Body of pancreas (tissue), 4 donors: ENCODE data around the gene CACNA1G. TPM values are rescaled to one million over a fixed set of nuclear protein-coding genes. Genes with fewer than 3 reads are reported as not detected.

Source experiments
- ATAC-seq: fragments of 150-250 bp; one replicate; pipeline ENCODE4 v1.9.1; 2016
- DNase-seq, 4 donors: peaks; one replicate each; pipeline ENCODE4 v3.0.0-alpha.2; 2019
- H3K27ac ChIP-seq, 4 donors: fragments of 200-600 bp; sonication (generic); 1 replicate in 3 of 4; 2 replicates in 1 of 4; pipeline versions ENCODE4 v1.5.1 to v1.6.1; 2016 to 2019; ENCODE audit warnings: mild to moderate bottlenecking in 1 of 4, mixed read lengths in 1 of 4, moderate library complexity in 1 of 4
- H3K27me3 ChIP-seq, 2 donors: fragments of 200-600 bp; sonication (generic); one replicate each; pipeline ENCODE4 v1.6.0; 2016; ENCODE audit warnings: mild to moderate bottlenecking in 1 of 2
- H3K36me3 ChIP-seq, 2 donors: fragments of 200-600 bp; sonication (generic); replicated peaks in 1 of 2; 2 replicates each; pipeline ENCODE4 v1.5.1; 2016; ENCODE audit warnings: low read depth in 2 of 2; ENCODE audit not compliant: insufficient read depth in 1 of 2
- H3K4me1 ChIP-seq: fragments of 200-600 bp; sonication (generic); one replicate; pipeline ENCODE4 v1.6.0; 2016
- H3K4me3 ChIP-seq, 2 donors: fragments of 200-600 bp; sonication (generic); 1 replicate in 1 of 2; 2 replicates in 1 of 2; pipeline ENCODE4 v1.5.1; 2016 to 2019
- H3K9me3 ChIP-seq, 3 donors: fragments of 200-600 bp; sonication (generic); 1 replicate in 2 of 3; 2 replicates in 1 of 3; pipeline ENCODE4 v1.5.1; 2016
- CTCF ChIP-seq, 7 experiments: fragments of 450-650 bp in 4 of 7; fragments of 200-600 bp in 3 of 7; sonication (generic) in 3 of 7; IDR thresholded peaks; one replicate each; pipeline ENCODE4 v1.5.1; 2016 to 2019; ENCODE audit warnings: antibody characterized with exemption in 7 of 7
- POLR2A ChIP-seq, 3 donors: fragments of 450-650 bp; IDR thresholded peaks; one replicate each; pipeline ENCODE4 v1.6.1; 2016; ENCODE audit warnings: antibody characterized with exemption in 3 of 3, mild to moderate bottlenecking in 2 of 3
- WGBS, 2 donors: methylation state at CpG; one replicate each; pipeline ENCODE4 v1.1.5; 2017; 5-methylcytosine and 5-hydroxymethylcytosine counted together
- intact Hi-C: fragments of 100-400 bp; cut with DNase I; formaldehyde crosslinking; loops from one replicate; pipeline ENCODE4 v1.15.1; 2023
- total RNA-seq, 2 donors: library from RNA; depleted of rRNA; stranded (reverse); fragments of >200 nt; gene quantifications; one replicate each; pipeline ENCODE4 v1.1.0, GENCODE V29; 2016

The CACNA1G gene
- total RNA-seq, 2 donors from 2014 or later = 0.26 to 0.33 TPM

- intact Hi-C loops = loop anchor here (10.0 kb wide), 1 partner anchor 286 kb away; no protein-coding TSS in a partner anchor
- Histone ChIP-seq H3K27me3 (peaks cover 0 to 23% of the 10 kb centered on the region in 2 donors), H3K9me3 (no peaks in the 10 kb centered on the region), H3K4me1 (peaks cover 29% of the 10 kb centered on the region), H3K4me3 (no peak overlapping the region), H3K36me3 (no peaks in the 10 kb centered on the region), H3K27ac (no peak overlapping the region)
- no peak for DNase-seq
- WGBS, 2 donors = 25 to 26% methylated on average over 9 to 18 of the region's 18 CpGs
- no peak for ATAC-seq
- no peak for TF ChIP-seq POLR2A (IDR thresholded peaks at IDR 0.05)
- TF ChIP-seq CTCF (IDR thresholded peaks at IDR 0.05) = no peak
Measured at GRCh38 chr17:50558581-50558940, 2.0 kb upstream of the CACNA1G start.

- H3K4me3 ChIP-seq = no peak overlapping the region
Measured at GRCh38 chr17:50558941-50559614, 1.4 kb upstream of the CACNA1G start.

GRCh38 chr17:50559674-50560184, 786 bp upstream of the CACNA1G start:
- H3K36me3 ChIP-seq = no peaks in the 10 kb centered on the region
- intact Hi-C loops = loop anchor here (10.0 kb wide), 1 partner anchor 285 kb away; no protein-coding TSS in a partner anchor
- no peak for TF ChIP-seq POLR2A (IDR thresholded peaks at IDR 0.05)
- TF ChIP-seq CTCF (IDR thresholded peaks at IDR 0.05) = no peak
- peaks cover 0 to 23% of the 10 kb centered on the region in 2 donors for H3K27me3 ChIP-seq
- DNase-seq (peak; percentile 40 to 58 (median 54)), ATAC-seq (peak; percentile 30)
- H3K27ac ChIP-seq = no peak overlapping the region
- H3K4me1 ChIP-seq = peaks cover 29% of the 10 kb centered on the region
- H3K9me3 ChIP-seq = no peaks in the 10 kb centered on the region
- WGBS, 2 donors = 1 to 12% methylated on average over 6 to 27 of the region's 27 CpGs
- no peak overlapping the region for H3K4me3 ChIP-seq

More at GRCh38 chr17:50558941-50559614, 1.4 kb upstream of the CACNA1G start:
- intact Hi-C loops = loop anchor here (10.0 kb wide), 1 partner anchor 286 kb away; no protein-coding TSS in a partner anchor
- ATAC-seq (no peak), DNase-seq (no peak)
- Histone ChIP-seq H3K27ac (no peak overlapping the region), H3K27me3 (peaks cover 0 to 23% of the 10 kb centered on the region in 2 donors), H3K4me1 (peaks cover 29% of the 10 kb centered on the region), H3K36me3 (no peaks in the 10 kb centered on the region), H3K9me3 (no peaks in the 10 kb centered on the region)
- TF ChIP-seq POLR2A (IDR thresholded peaks at IDR 0.05) (no peak), CTCF (IDR thresholded peaks at IDR 0.05) (no peak)
- WGBS, 2 donors = 2 to 10% methylated on average over 26 to 54 of the region's 55 CpGs

- intact Hi-C loops = no loop called here
- H3K4me1 ChIP-seq = peaks cover 29% of the 10 kb centered on the region
- H3K4me3 ChIP-seq = no peak overlapping the region
- peaks cover 0 to 23% of the 10 kb centered on the region in 2 donors for H3K27me3 ChIP-seq
- TF ChIP-seq CTCF (IDR thresholded peaks at IDR 0.05) (no peak), POLR2A (IDR thresholded peaks at IDR 0.05) (no peak)
- no peak overlapping the region for H3K27ac ChIP-seq
- WGBS, 2 donors = 0 to 1% methylated on average over 14 to 27 of the region's 88 CpGs
- no peak for DNase-seq
- H3K9me3 ChIP-seq = no peaks in the 10 kb centered on the region
- no peak for ATAC-seq
- H3K36me3 ChIP-seq = no peaks in the 10 kb centered on the region
Measured at GRCh38 chr17:50560931-50561745, 623 bp downstream of the CACNA1G start.
